ENCODE results near the gene SEMA4D.

SEMA4D gene

DNA sequence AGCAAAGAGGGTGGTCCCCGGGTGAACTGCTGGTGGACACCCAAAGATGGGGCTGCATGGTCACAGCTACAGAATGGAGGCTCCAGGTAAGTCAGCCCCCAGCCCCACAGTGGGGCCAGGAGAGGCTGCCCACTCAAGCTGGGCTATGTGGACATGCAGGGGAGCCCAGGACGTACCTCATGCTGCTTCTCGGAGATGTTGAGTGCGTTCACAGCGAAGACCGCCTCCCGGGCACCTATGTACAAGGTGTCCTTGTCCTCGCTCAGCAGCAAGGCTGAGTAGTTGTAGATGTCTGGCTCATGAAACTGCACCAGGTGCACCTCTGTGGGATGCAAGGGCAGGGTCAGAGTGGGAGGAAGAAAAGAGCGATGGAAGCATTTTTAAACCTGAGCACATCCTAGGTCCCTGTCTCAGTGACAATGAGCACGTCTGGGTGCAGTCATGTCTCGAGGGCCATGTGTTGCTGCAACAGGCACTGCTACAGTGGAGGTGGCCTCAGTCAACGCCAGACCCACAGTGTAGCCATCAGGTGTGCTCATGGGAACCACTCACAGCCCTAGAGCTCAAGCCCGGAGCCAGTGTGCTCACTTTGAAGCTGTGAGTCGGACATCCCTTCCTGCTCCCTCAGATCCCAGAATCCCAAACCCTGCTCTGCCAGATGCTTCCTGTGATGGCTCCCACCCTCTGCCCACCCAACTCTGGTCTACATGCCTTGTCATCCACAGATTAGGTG, 95.1 kb downstream of the SEMA4D start:
- no peak for DNase-seq

DNA sequence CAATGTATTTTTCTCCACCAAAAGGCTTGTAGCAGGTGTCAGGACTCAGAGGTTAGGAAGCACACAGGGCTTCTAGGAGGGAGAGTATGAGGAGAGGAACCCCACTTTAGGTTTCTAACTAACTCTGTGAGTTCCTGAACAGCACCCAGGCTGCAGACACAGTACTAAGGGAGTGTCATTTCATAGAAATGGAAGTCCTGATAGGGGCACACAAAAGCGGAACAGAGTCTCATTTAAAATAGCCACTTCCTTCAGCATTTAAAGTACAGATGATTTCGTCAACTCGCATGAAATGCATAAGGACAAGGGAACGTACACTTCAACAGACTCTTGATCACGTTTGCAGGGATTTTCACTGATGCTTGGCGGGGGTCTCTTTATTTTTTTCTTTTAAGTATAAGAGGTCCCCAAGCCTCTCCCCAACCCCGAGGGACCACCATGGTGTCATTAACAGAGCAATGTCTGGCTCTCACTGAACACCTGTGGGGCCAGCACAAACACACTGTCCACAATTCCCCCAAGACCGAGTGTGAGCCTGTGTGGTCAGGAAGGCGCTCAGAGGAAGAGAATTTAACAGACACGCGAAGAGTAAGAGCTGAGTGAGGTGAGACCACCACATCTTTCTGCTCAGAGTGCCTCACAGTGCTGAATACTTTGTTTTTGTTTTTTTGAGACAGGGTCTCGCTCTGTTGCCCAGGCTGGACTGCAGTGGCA, 97.4 kb downstream of the SEMA4D start:
- DNase-seq, result no peak

DNA sequence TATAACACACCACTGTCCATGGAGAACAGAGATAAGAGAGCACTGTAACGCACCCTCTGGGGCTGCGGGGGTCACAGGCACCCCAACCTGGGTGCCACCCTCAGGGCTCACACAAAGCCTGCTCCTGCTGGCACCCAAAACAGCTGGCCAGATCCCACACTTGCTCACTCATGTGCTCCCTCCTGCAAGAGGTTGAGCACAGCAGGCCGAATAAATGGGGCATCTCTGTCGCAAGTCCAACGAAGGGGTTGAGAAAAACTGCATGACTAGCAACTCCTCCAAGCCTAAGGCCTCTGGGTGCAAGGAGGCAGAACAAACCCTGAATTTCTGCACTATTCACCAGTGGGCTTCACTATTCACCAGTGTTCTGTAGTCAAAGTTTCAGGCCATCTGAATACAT, 99.3 kb downstream of the SEMA4D start:
- DNase-seq, result no peak

DNA sequence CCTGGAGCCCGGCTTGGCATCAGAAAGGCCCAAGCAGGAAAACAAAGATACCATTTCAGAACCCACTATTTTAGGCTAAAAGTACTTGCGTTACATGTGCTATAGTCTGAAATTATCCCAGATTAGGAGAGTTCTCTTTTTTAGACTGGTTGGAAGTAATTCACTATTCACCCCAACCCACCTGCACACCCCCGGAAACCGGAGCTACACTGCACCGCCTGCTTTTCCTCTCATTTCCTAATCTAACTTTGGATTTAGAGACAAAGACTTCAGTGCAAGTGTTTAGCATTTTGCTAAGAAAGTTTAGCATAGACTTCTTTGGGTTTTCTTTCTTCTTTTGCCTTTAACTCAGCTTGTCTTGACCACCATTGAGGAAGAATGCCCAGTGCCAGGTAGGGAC, 100.4 kb downstream of the SEMA4D start:
- DNase-seq, result no peak

DNA sequence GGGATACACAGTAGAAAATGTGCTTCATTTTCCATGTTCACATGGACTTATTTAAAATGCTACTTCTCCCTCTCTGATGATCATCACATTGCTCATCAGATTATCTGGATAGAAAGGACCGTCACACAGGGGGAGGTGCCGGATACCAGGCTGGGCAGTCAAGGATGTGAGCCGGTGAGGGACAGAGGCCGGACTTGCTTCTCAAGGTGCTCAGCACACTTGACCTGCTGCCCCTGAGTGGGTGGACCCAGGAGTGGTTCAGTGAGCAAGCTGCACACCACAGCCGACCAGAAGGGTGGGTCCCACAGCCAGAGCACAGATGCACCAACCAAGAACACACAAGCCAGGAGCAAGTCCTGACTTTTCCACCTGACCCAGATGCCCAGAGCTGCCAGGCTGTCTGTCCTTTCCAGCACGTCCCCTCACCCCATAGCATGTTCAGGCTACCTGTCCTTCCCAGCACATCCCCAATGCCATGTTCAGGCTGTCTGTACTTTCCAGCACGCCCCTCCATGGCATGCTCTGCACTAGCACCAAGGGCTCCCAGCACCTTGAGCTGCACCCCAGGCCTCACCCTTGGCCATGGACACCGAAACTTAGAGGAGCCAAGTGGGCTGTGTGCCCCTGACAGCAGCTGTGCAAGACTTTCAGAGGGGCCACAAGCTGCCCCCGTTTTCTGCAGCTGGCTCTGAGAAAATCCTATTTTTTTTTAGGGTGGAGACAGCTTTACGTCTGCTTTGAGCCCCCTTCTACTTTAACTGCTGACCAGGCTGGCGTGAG, 101.8 kb downstream of the SEMA4D start:
- DNase-seq, result no peak

DNA sequence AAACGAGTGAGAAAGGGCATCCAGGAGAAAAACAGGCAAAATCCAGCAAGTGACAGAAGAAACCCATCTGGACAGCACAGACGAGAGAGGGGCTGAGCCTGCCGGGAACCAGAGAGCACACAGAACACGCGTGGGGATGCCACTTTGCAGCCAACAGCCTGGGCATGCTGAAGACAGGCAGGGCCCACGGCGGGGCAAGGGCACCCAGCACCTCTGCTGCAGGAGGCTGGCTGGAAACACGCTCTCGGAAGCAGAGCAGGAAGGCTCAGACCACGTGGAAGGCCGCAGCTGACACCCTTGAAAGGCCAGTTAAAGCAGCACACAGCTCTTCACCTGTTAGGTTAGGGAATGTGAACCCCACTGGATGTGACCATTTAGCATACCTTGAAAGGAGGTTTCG, 103.5 kb downstream of the SEMA4D start:
- DNase-seq, result no peak

DNA sequence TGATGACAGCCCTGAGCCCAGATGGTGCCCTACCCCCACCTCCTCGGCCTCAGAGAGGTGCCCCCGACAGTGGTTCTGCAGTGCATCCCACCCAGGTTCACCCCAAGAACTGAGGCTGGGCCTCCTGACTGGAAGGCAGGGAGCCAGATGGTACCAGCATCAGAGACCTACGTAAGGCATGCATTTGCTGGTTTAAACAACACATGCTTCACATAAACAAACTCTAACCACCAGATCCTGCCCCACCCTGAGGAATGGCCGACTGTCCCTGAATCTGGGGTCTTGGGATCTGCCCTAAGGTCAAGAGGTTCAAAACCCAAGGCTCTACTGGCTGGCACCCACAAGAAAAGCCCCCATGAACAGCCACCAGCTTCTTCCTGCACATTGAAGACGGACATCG, 106.3 kb downstream of the SEMA4D start:
- DNase-seq, result no peak

DNA sequence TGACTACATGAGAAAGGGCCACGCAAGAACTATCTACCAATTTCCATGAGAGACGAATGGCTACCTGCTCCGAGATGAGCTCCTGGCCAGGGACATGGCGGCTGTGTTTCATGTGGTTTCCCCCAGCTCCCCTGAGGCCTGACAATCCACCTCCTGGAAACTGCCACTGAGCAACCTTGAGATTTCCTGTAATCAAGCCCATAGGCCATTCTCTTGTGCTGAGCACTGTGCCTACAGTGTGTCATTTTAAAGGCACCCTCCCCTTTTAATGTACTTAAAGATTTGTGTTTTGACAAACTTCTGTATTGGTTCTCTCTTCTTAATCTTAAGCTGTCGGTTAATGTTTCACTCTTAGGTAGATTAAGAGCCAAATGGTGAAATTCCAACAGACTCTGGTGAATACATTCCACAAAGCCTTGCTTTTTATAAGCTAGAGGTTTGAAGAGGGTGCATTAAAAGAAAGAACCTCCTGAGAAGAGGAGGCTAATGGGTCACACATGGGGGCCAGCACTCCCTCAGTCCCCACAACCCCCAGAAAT, 107.3 kb downstream of the SEMA4D start:
- no peak for DNase-seq

DNA sequence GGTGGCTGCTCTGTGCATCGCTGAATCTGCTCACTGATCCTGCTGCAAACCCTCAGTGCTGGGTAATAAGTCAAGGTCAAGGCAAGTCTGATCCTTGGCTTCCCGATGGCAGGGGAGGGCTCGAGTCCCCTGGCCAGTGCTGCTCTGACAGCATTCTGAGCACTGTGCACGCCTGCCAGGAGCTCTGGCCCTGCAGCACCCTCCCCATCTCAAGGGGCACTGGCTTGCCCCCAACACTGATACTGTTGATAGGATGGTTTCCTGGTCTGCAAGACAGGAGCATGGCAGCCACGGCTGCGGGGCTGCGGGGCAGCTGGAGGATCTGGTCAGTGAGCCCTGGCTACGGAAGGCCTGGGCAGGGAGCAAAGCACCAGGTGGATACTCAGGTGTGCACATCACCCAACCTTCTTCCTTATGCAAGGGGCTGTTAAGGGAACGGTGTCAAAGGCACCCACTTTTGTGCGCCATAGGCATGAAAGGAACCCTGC, 107.8 kb downstream of the SEMA4D start:
- DNase-seq, result no peak

DNA sequence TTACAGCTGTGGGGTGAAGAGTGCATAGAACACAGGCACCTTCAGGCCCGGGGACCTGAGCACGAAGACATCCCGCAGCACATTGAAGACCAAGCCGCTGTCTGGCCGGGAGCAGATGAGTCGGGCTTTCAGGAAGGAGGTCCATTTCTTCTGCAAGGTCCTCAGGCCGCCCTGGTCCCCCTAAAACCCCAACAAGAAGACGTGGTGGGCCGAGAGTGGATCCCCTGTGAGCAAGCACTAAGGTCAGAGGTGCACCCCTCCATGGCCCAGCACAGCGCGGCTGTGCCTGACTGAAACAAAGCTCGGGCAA, 109.1 kb downstream of the SEMA4D start:
- DNase-seq, result no peak

DNA sequence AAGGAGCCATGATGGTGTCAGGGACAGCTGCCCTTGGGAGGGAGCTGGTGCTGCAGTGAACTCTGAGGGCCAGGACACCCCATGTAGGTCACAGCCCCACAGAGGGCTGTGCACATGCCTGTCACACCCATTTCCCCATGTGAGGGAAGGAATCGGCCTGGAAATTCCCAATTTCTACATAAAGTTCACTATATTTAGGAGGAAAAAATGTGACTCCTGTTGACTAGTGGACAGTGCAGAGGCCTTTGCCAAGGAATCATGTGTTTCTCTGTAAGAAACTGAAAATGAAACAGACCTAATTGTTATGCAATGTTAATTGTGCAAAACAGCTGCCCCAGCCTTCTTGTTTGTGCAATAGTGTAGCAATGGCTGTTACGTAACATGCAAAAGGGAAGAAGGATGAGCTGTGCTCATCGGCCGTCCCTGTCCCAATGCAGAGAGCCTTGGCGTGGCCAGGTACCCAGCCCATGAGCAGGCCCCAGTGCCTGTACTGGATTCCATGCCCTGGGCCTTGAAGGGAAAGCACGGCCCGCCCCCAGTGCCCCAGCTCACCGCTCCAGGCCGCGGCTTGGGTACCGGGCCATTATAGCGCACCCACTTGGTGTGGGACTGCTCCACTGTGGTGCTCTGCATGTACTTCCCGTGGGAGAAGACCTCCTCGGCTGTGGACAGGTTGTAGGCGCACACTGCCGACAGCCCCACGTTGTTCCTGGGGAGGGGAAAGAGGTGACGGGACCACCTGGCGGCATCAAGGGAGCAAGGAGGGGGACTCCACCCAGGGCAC, 109.6 kb downstream of the SEMA4D start:
- DNase-seq, result no peak

DNA sequence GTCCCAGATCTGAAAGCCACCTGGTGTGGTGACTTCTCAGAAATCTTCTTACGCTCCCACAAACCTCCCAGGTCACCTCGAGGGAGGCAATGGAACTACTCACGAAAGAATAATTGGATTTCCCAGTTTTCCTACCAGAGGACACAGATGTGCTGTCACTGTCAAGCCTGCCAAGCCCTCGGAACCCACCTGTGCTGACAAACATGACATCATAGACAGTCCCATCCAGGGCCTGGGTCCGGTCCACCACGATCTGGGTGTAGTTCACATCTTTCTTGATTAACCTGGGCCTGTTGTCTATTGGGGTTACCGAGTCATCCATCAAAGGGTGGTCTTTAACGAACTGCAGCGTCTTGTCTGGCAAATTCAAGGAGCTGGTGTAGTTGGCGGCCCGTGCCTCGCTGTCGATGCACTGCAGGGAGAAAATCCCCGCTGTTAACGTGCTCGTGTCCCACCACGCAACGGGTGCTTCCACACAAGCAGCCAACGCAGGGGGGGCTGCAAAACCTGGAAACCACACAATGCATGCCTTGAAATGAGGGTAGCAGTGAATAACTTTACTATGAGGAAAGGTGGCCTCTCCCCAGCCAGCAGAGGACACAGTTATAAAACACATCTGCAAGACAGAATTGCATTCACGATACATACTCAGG, 110.6 kb downstream of the SEMA4D start:
- DNase-seq, result no peak

DNA sequence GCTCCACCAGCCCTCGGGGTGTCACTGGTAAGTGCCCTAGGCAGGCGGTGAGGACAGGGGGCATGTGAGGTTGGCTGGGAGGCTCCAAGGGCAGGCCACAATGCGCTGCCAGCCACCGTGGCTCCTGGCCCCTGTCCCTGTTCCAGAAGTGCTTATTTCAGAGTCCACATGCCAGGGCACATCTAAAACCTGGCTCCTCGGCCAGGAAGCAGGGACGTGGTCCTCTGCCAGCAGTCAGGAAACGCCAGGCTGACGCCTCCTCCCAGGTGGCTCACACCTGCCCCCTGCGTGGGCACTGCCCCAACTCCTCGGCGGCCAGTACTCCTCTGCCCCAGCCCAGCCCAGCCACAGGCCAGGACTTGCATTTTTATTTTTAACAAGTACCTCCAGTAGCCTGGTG, 111.1 kb downstream of the SEMA4D start:
- no peak for DNase-seq

DNA sequence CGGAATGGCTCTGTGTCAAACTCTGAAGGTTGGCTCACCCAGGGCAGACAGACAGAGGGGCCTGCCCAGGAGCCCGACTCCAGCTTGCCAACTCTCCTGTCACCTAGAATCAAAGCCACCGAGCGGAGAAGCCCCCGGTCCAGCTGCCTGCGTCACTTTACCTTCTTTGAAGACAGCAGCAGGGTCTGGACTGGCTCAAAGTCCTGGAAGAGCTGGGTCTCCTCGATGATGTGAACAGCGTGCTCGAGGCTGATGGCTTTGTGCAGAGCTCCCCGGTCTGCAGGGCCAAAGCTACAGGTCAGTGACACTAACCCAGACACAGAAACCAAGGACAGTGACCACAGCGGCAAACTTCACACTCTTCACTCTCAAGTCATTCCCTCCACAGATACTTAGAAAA, 111.7 kb downstream of the SEMA4D start:
- DNase-seq, result no peak

DNA sequence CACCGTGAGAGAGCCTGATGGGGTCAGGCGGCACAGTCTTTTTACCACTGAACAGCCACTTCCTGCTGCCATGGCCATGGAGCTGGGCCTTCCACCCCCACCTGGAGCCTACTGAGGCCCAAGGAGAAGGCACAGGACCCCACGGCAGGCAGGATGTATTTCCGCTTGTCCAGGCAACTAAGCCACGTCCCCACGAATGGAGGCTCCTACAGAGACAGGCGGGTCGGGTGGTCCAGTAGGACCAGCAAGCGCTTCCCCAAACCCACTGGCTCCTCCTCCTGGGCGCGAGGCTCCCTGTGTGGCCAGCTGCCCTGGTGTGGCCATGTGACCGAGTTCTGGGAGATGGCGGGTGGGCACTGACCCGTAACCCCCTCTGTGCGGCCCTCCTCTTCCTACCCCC, 113.1 kb downstream of the SEMA4D start:
- no peak for DNase-seq

DNA sequence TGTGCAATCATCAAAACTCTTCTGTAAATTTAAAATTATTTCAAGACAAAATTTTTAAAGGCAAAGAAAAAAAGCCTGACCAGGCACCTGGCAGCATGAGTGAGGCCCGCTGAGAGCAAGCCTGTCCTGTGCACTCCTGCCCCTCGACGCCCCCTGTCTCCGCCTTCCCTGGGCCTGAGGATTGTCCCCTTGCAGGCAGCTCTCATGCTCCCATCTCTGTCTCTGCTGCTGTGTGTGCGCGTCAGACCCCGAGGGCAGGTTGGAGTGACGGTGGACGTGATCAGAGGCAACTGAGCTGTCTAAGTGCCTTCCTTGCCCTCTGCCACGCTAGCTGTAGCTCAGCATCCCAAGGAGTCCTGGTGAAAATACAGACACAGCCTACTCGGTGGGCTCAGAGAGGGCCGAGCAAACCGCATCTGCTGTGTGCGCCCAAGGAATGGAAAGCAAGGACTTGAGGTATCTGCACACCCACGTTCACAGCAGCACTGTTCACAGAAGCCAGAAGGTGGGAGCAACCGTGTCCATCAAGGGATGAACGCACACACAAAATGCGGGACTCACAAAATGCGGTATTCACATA, 114.1 kb downstream of the SEMA4D start:
- no peak for DNase-seq

DNA sequence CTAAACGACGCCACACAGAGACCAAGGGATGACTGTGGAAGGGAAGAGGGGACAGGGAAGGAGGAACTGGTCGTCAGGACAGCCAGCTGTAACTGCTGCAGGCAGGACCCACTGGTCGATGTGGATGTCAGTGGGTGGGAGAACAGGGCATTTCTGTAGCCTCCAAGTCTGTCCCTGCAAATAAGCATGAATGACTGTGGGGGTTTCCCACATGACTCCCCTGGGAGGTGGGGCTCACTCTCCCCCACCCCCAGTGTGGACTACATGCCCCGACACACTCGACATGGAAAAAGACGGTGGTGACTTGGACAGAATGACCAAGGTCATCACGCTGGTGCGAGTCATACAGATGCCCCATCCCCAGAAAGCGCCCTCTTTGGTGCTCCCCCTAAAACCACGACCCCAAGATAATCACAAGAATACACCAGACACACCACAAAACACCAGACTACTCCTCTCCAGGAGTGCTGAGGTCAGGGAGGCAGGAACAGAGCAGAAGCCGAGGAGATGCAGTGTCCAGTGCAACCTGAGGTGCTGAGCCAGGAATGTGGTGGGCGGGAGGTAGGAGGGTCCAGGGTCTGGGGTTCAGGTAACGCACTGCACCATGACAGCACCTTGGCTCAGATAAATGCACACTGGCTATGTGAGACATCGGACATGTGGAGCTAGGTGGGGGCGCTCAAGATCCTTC, 114.7 kb downstream of the SEMA4D start:
- no peak for DNase-seq

DNA sequence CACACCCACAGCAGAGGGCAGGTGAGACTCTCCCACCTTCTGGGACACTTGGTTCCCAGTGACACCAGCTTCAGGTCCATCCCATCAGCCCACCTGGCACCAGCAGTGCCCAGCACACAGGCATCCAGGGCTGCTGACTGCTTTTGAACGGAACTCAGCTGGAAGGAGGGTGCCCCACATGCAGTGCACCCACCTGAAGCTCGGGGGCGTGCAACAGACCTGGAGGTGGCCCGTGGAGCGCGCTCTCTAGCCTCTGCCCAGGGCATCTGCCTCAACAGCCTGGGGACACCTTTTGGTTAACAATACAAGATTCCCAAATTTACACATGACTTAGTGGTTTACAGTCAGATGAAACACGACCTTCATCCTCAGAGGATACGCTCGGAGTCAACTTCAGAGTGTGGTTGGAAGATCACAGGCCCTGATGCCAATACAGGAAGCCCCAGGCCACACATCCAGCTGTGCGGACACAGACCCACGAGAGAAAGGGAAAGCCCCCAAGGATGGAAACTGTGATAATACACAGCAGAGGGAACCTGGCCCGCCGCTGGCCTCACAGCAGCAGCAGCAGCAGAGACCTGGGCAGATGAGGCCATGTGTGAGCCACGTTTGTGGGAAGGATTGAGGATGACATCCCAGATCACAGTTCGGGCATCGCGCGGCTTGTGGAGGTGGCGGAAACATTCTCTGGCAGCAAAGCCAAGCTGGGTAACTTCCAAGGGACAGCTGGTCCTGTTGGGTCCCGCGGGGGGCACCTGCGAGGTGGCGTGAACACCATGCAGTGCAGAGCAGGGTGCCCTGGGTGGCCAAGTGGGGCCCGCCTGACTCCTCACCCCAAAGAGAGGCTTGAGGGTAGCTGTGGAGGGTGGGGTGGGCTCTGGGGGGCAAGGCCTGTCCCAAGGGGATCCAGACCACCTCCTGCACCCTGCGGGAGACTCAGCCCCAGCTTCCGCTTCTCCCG, 115.6 kb downstream of the SEMA4D start:
- no peak for DNase-seq

DNA sequence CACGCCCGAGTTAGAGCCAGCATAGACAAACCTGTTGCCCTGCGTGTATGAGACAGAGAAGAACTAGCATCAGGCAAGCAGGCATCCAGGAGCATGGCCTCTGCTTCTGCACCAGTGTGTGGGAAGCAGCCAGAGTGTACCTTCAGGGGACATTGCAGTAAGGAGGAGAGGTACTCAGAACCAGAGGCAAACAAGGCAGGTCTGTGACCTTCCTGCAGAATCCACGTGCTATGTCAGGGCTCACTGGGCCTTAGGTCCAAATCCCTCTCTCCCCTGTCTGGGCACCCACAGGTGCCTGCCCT, 116.7 kb downstream of the SEMA4D start:
- DNase-seq, result no peak

Measured in RPMI8226 (cell line).